Sigmoid colon (tissue), 7 donors: ENCODE measurements around the gene KAT2B. TPM values are rescaled to one million over a fixed set of nuclear protein-coding genes. Genes with fewer than 3 reads are reported as not detected.
A peak's percentile ranks its signal among the peaks of the same experiment; 100 is the strongest.

Experiments used
- DNase-seq: peaks from one replicate; pipeline ENCODE4 v3.0.0-alpha.2; 2019
- H3K27ac ChIP-seq, 4 donors: fragments of 200-600 bp; sonication (generic); one replicate each; pipeline ENCODE4 v1.5.1; 2016 to 2019; ENCODE audit warnings: mild to moderate bottlenecking in 1 of 4
- H3K27me3 ChIP-seq, 3 donors: fragments of 200-600 bp; sonication (generic); one replicate each; pipeline ENCODE4 v1.5.1; 2019; ENCODE audit warnings: mild to moderate bottlenecking in 1 of 3
- H3K36me3 ChIP-seq, 4 donors: fragments of 200-600 bp; sonication (generic); one replicate each; pipeline ENCODE4 v1.5.1; 2016 to 2019
- H3K4me1 ChIP-seq, 4 donors: fragments of 200-600 bp; sonication (generic); one replicate each; pipeline ENCODE4 v1.5.1; 2017 to 2019
- H3K4me3 ChIP-seq, 4 donors: fragments of 200-600 bp; sonication (generic); one replicate each; pipeline ENCODE4 v1.5.1; 2017 to 2019; ENCODE audit warnings: mild to moderate bottlenecking in 2 of 4, moderate library complexity in 1 of 4
- H3K9me3 ChIP-seq, 4 donors: fragments of 200-600 bp in 3 of 4; sonication (generic) in 3 of 4; one replicate each; pipeline versions ENCODE4 v1.5.1 to v1.6.1; 2013 to 2019
- CTCF ChIP-seq, 4 experiments: fragments of 450-650 bp in 3 of 4; fragments of 200-600 bp in 1 of 4; IDR thresholded peaks; one replicate each; pipeline ENCODE4 v1.5.1; 2016 to 2019; ENCODE audit warnings: antibody characterized with exemption in 4 of 4, mild to moderate bottlenecking in 3 of 4, moderate library complexity in 2 of 4
- EP300 ChIP-seq, 4 donors: sonication (generic); formaldehyde crosslinking; IDR thresholded peaks; one replicate each; pipeline ENCODE4 v1.6.1; 2017; ENCODE audit warnings: antibody characterized with exemption in 4 of 4
- POLR2A ChIP-seq, 2 donors: fragments of 450-650 bp; IDR thresholded peaks; one replicate each; pipeline ENCODE4 v1.6.1; 2016; ENCODE audit warnings: antibody characterized with exemption in 2 of 2, mild to moderate bottlenecking in 2 of 2, moderate library complexity in 2 of 2
- POLR2AphosphoS5 ChIP-seq, 4 donors: sonication (generic); formaldehyde crosslinking; IDR thresholded peaks; one replicate each; pipeline ENCODE4 v1.6.1; 2017; ENCODE audit warnings: antibody characterized with exemption in 4 of 4
- WGBS, 2 donors: extraction: QIAGEN DNeasy Blood & Tissue Kit; methylation state at CpG; one replicate each; pipeline ENCODE4 v1.1.7; 2013; 5-methylcytosine and 5-hydroxymethylcytosine counted together
- intact Hi-C: fragments of 100-400 bp; cut with DNase I; formaldehyde crosslinking; loops from one replicate; pipeline ENCODE4 v1.15.1; 2023
- polyA plus RNA-seq, 3 donors: library from polyadenylated mRNA; stranded (reverse); fragments of 200-250 nt; gene quantifications; one replicate each; pipeline ENCODE4 v1.2.3, GENCODE V29; 2013
- total RNA-seq, 4 donors: library from RNA; depleted of rRNA; stranded (reverse); fragments of >200 nt; gene quantifications; one replicate each; pipeline ENCODE4 v1.1.0, GENCODE V29; 2016
- donor health status: healthy with polysubstance abuse.
- donor health status: Bipolar disorder and iron deficiency.
- donor health status: healthy.

The KAT2B gene
- total and polyA plus RNA-seq, 7 donors = 10.8 to 49.2 (median 27.2) TPM

- 87 to 93% methylated on average over 3 of the region's 3 CpGs for whole genome bisulfite sequencing, 2 donors
- Histone ChIP-seq H3K4me3 (no peak overlapping the region), H3K4me1 (peaks cover 0 to 42% (median 32%) of the 10 kb centered on the region in 4 donors), H3K27ac (no peak overlapping the region), H3K36me3 (no peaks in the 10 kb centered on the region), H3K27me3 (no peaks in the 10 kb centered on the region), H3K9me3 (no peaks in the 10 kb centered on the region)
- TF ChIP-seq POLR2AphosphoS5 (IDR thresholded peaks at IDR 0.05) (no peak), POLR2A (IDR thresholded peaks at IDR 0.05) (no peak), EP300 (IDR thresholded peaks at IDR 0.05) (no peak), CTCF (IDR thresholded peaks at IDR 0.05) (no peak)
- no peak for DNase-seq
- intact Hi-C loops = no loop called here
These were observed 24.1 kb downstream of the KAT2B start for GRCh38 chr3:20064387-20064786.

GRCh38 chr3:20064796-20065564 is 24.7 kb downstream of the KAT2B start:
- TF ChIP-seq POLR2A (IDR thresholded peaks at IDR 0.05) (no peak), CTCF (IDR thresholded peaks at IDR 0.05) (no peak), POLR2AphosphoS5 (IDR thresholded peaks at IDR 0.05) (no peak), EP300 (IDR thresholded peaks at IDR 0.05) (no peak)
- Histone ChIP-seq H3K4me1 (peaks cover 0 to 42% (median 32%) of the 10 kb centered on the region in 4 donors), H3K27ac (no peak overlapping the region), H3K36me3 (no peaks in the 10 kb centered on the region), H3K9me3 (no peaks in the 10 kb centered on the region), H3K27me3 (no peaks in the 10 kb centered on the region), H3K4me3 (no peak overlapping the region)
- DNase-seq = no peak
- intact Hi-C loops = no loop called here
- WGBS, 2 donors = 63 to 84% methylated on average over 5 of the region's 5 CpGs

GRCh38 chr3:20066079-20066478 is 25.8 kb downstream of the KAT2B start:
- H3K27ac ChIP-seq = peak overlapping the region in 2 of 4 donors; percentile 53 to 55
- H3K36me3 ChIP-seq = no peaks in the 10 kb centered on the region
- no peaks in the 10 kb centered on the region for H3K27me3 ChIP-seq
- no peak for DNase-seq
- no peaks in the 10 kb centered on the region for H3K9me3 ChIP-seq
- intact Hi-C loops = no loop called here
- peaks cover 0 to 42% (median 32%) of the 10 kb centered on the region in 4 donors for H3K4me1 ChIP-seq
- no peak for TF ChIP-seq POLR2AphosphoS5 (IDR thresholded peaks at IDR 0.05)
- no peak for TF ChIP-seq POLR2A (IDR thresholded peaks at IDR 0.05)
- TF ChIP-seq EP300 (IDR thresholded peaks at IDR 0.05) = no peak
- no peak for TF ChIP-seq CTCF (IDR thresholded peaks at IDR 0.05)
- no peak overlapping the region for H3K4me3 ChIP-seq
- WGBS, 2 donors = 92% methylated on average over 1 of the region's 1 CpG

- Histone ChIP-seq H3K27ac (peak overlapping the region; percentile 30 to 55 (median 48)), H3K4me1 (peaks cover 0 to 45% (median 35%) of the 10 kb centered on the region in 4 donors), H3K4me3 (no peak overlapping the region), H3K27me3 (no peaks in the 10 kb centered on the region), H3K9me3 (no peaks in the 10 kb centered on the region), H3K36me3 (no peaks in the 10 kb centered on the region)
- DNase-seq = peak; percentile 72
- 74 to 87% methylated on average over 6 of the region's 6 CpGs for WGBS, 2 donors
- intact Hi-C loops = no loop called here
- TF ChIP-seq POLR2AphosphoS5 (IDR thresholded peaks at IDR 0.05) = peak in 2 of 4 donors; percentile 19 to 21
- TF ChIP-seq EP300 (IDR thresholded peaks at IDR 0.05) = no peak
- no peak for TF ChIP-seq POLR2A (IDR thresholded peaks at IDR 0.05)
These were observed 26.8 kb downstream of the KAT2B start for GRCh38 chr3:20066850-20067617.
